Activated CD8-positive, alpha-beta T cell treated with anti-CD3 and anti-CD28 coated beads for 36 hours (primary cell): ENCODE data around the gene KLHL35. TPM values are rescaled to one million over a fixed set of nuclear protein-coding genes. Genes with fewer than 3 reads are reported as not detected.

Source experiments
- ATAC-seq: fragments of 200-7000 bp; cut with Tn5 transposase; one replicate; pipeline ENCODE4 v1.10.0; 2021; ENCODE audit warnings: mild to moderate bottlenecking, moderate library complexity
- CTCF ChIA-PET: fragments of 350-600 bp; sonication (Branson Sonifier 250); formaldehyde crosslinking; loops from one replicate; lab custom pipeline; 2021; ENCODE audit warnings: antibody characterized with exemption; lab: Charles Lee
- POLR2A ChIA-PET: fragments of 350-600 bp; sonication (Branson Sonifier 250); formaldehyde crosslinking; loops from one replicate; lab custom pipeline; 2021; ENCODE audit warnings: antibody characterized with exemption; lab: Charles Lee
- DNase-seq: peaks from one replicate; pipeline ENCODE4 v3.0.0-alpha.2; 2020
- H3K27ac Mint-ChIP-seq: one replicate; pipeline ENCODE4 v1.8.0; 2021; ENCODE audit warnings: mild to moderate bottlenecking, mixed read lengths
- H3K27me3 Mint-ChIP-seq: one replicate; pipeline ENCODE4 v1.8.0; 2021; ENCODE audit warnings: mixed read lengths
- H3K36me3 Mint-ChIP-seq: one replicate; pipeline ENCODE4 v1.8.0; 2021; ENCODE audit warnings: low read depth, mixed read lengths
- H3K4me1 Mint-ChIP-seq: one replicate; pipeline ENCODE4 v1.8.0; 2021; ENCODE audit warnings: low read depth, mixed read lengths
- H3K4me3 Mint-ChIP-seq: one replicate; pipeline ENCODE4 v1.8.0; 2021; ENCODE audit warnings: mild to moderate bottlenecking, moderate library complexity, mixed read lengths
- H3K9me3 Mint-ChIP-seq: one replicate; pipeline ENCODE4 v1.8.0; 2021; ENCODE audit warnings: mixed read lengths
- intact Hi-C: fragments of 100-400 bp; cut with micrococcal nuclease; formaldehyde crosslinking; loops from one replicate; pipeline ENCODE4 v1.10.0; 2022
- total RNA-seq, 2 experiments: library from RNA; stranded (reverse); gene quantifications; one replicate each; pipeline ENCODE4 v1.2.3, GENCODE V29; 2021
- TF ChIP-seq, protein P1 (sequence below): fragments of 200-600 bp; IDR thresholded peaks from one replicate; pipeline ENCODE4 v1.8.0; 2022; ENCODE audit warnings: antibody characterized with exemption, mild to moderate bottlenecking

The KLHL35 gene, protein sequence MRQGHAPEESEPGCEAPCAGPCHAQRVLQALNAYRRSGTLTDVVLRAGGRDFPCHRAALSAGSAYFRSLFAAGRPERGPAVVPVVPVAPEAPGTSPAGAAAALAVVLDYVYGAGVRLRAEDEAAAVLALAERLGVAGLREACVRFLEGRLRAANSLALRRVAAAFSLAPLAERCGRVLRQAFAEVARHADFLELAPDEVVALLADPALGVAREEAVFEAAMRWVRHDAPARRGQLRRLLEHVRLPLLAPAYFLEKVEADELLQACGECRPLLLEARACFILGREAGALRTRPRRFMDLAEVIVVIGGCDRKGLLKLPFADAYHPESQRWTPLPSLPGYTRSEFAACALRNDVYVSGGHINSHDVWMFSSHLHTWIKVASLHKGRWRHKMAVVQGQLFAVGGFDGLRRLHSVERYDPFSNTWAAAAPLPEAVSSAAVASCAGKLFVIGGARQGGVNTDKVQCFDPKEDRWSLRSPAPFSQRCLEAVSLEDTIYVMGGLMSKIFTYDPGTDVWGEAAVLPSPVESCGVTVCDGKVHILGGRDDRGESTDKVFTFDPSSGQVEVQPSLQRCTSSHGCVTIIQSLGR
- under 1 TPM; 0.16 to 0.77 TPM for total RNA-seq

DNA sequence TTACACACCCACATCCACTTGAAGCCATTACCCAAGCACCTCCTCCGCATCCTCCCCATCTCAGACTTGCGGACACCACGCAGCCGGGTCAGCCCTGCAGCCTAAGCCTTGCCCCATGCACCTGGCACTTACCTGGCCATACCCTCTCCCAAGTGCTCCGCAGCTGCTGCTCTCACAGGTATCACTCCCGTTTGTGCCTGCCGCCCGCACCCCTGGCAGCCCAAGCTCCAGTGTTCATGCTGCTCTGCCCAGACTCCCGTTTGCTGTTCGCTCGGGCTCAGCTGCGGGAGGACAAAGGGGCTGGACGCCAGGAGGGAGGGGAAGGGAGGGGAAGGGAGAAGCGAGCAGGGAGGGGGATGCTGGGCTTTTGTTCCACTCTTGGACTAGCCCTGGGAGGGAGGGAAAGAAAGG lies at the start of gene KLHL35:
KLHL35 (minus strand) TSS at position 293 of the 411 bp plus-strand sequence. CDS start 2,574 bp downstream, outside the sequence.
- Mint-ChIP-seq H3K9me3 (peaks cover 6% of the 10 kb centered on the region), H3K27ac (no peak within 1 kb of the TSS), H3K27me3 (peaks cover 41% of the 10 kb centered on the region), H3K4me1 (peaks cover 13% of the 10 kb centered on the region), H3K36me3 (peaks cover 3% of the 10 kb centered on the region), H3K4me3 (no peak within 1 kb of the TSS)
- ATAC-seq (no peak), DNase-seq (no peak)
- ChIA-PET POLR2A (interaction anchor here (1.0 to 1.6 kb wide), 3 partner anchors 20 to 33 kb away, joined by 3 to 5 read pairs (median 4); partner anchors contain the start of gene RPS3), CTCF (interaction anchor here (0.8 kb wide), 1 partner anchor 12 kb away, joined by 5 read pairs; no protein-coding TSS in a partner anchor)
- intact Hi-C loops: no loop called here
- TF ChIP-seq, protein P1, sequence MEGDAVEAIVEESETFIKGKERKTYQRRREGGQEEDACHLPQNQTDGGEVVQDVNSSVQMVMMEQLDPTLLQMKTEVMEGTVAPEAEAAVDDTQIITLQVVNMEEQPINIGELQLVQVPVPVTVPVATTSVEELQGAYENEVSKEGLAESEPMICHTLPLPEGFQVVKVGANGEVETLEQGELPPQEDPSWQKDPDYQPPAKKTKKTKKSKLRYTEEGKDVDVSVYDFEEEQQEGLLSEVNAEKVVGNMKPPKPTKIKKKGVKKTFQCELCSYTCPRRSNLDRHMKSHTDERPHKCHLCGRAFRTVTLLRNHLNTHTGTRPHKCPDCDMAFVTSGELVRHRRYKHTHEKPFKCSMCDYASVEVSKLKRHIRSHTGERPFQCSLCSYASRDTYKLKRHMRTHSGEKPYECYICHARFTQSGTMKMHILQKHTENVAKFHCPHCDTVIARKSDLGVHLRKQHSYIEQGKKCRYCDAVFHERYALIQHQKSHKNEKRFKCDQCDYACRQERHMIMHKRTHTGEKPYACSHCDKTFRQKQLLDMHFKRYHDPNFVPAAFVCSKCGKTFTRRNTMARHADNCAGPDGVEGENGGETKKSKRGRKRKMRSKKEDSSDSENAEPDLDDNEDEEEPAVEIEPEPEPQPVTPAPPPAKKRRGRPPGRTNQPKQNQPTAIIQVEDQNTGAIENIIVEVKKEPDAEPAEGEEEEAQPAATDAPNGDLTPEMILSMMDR: no peak

DNA sequence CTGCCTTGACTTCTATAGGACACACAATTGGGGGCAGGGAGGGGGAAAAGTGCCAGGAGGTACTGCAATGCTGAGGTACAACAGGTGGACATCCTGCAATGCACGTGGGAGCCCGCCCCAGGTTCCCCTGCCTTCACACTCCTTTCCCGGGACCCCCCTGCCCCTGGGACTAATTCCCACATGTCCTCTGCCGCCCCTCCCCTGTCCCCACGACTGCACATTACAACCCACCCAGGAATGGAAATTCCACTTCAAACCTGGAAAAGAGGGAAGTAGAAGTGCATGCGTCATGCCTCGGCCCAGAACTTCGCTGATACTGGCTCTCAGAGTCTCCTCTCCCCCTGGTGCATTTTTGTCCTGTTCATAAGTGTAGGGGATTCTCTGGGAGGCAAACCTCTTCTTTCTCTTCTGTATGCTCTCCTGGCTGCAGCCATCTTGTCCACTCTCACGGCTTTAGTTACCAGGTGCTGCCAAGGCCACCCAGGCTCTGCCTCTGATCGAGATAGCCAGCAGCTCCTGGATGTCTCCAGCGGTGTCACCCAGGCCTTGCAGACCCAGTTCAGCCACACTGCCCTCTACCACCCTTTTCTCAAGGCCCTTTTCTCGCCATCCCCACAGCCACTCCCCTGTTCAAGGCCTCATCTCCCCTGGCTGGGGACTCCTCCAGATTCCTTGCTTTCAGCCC lies 49.1 kb upstream of the KLHL35 start:
- CTCF ChIA-PET: no interaction called here
- TF ChIP-seq, protein P1: no peak
- no peak for DNase-seq
- H3K36me3 Mint-ChIP-seq: no peaks in the 10 kb centered on the region
- ATAC-seq: no peak
- H3K27ac Mint-ChIP-seq: no peak overlapping the region
- H3K4me1 Mint-ChIP-seq: no peaks in the 10 kb centered on the region
- no peaks in the 10 kb centered on the region for H3K27me3 Mint-ChIP-seq
- H3K9me3 Mint-ChIP-seq: no peaks in the 10 kb centered on the region
- no peak overlapping the region for H3K4me3 Mint-ChIP-seq
- POLR2A ChIA-PET: interaction anchor here (1.3 kb wide), 1 partner anchor 73 kb away, joined by 5 read pairs; no protein-coding TSS in a partner anchor
- intact Hi-C loops: no loop called here

DNA sequence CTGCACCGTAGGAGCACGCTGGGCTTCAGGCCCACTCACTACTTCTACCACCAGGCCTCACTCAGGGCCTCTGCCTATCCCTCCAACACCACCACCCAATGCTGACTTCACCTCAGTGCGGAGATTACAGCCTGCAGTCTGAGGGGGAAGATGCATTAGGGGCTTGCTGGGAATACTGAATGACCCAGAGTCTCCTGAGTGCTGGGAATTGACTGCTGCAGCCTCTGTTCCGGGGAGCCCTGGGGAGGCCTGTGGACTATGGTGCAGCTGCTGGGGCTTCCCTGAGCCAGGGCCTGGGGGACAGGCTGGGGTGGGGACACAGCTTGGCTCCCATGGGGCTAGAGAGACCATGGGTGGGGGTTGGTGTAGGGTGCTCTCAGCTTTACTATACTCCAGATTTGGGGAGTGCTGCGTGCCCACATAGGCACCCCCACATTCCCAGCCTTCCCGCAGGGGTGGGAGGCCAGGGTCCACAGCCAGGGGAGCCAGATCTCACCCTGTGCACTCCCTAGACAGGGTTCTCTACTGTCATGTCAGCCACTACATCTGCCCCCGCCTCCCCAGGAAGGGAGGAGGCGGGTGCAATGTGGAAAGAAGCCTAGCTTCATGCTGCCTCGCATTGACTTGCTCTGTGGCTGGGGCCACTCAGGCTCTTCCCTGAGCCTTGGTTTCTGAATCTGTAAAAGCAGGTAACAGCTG lies 48.4 kb upstream of the KLHL35 start:
- ATAC-seq (no peak), DNase-seq (no peak)
- ChIA-PET CTCF (no interaction called here), POLR2A (interaction anchor here (1.3 kb wide), 1 partner anchor 73 kb away, joined by 5 read pairs; no protein-coding TSS in a partner anchor)
- no peaks in the 10 kb centered on the region for H3K36me3 Mint-ChIP-seq
- no peaks in the 10 kb centered on the region for H3K27me3 Mint-ChIP-seq
- no peaks in the 10 kb centered on the region for H3K9me3 Mint-ChIP-seq
- no peaks in the 10 kb centered on the region for H3K4me1 Mint-ChIP-seq
- intact Hi-C loops: no loop called here
- H3K4me3 Mint-ChIP-seq: no peak overlapping the region
- TF ChIP-seq, protein P1: no peak
- H3K27ac Mint-ChIP-seq: no peak overlapping the region

DNA sequence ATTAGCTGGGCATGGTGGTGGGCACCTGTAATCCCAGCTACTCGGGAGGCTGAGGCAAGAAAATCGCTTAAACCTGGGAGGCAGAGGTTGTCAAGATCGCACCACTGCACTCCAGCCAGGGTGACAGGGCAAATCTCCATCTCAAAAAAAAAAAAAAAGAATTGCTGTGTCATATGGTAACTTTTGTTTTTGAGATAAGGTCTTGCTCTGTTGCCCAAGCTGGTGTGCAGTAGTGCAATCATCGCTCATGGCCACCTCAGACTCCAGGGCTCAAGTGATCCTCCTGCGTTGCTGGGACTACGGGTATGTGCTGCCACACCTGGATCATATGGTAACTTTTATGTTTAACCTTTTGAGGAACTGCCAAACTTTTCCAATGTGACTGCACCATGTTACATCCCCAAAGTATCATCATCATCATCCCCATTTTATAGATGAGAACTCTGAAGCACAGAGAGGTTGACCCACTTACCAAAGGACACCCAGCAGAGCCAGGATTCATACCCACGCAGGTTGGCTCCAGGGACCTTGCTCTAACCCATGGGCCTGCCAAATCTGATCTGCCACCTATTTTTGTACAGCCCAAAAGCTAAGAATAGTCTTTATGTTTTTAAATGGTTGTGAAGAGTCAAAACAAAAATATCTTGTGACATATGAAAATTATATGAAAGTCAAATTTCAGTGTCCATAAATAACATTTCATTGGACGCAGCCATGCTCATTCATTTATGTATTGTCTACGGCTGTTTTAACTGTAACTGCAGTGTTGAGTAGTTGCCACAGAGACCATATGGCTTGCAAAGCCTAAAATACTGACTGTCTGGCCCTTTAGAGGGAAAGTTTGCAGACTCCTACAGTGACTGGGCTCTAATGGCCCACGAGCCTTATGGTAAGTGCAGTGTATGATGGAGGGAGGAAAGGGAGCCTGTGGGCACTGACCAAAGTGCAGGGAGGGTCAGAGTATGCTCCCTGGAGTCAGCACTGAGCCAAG lies 47.5 kb upstream of the KLHL35 start:
- no peaks in the 10 kb centered on the region for H3K36me3 Mint-ChIP-seq
- no peak overlapping the region for H3K4me3 Mint-ChIP-seq
- DNase-seq: no peak
- ChIA-PET POLR2A (interaction anchor here (1.3 kb wide), 1 partner anchor 72 kb away, joined by 5 read pairs; no protein-coding TSS in a partner anchor), CTCF (no interaction called here)
- H3K4me1 Mint-ChIP-seq: peaks cover 8% of the 10 kb centered on the region
- no peak for ATAC-seq
- H3K27me3 Mint-ChIP-seq: no peaks in the 10 kb centered on the region
- H3K9me3 Mint-ChIP-seq: no peaks in the 10 kb centered on the region
- intact Hi-C loops: no loop called here
- TF ChIP-seq, protein P1: no peak
- no peak overlapping the region for H3K27ac Mint-ChIP-seq
